Stimulated activated CD4-positive, alpha-beta T cell treated with anti-CD3 and anti-CD28 coated beads, Interleukin-2, amount 100 ng/mL, for 48 hours (primary cell): ENCODE data around the gene EGR1.

ENCODE experiments used
- DNase-seq, 2 donors: peaks; one replicate each; pipeline ENCODE4 v3.0.0-alpha.2; 2020

The EGR1 gene

DNA sequence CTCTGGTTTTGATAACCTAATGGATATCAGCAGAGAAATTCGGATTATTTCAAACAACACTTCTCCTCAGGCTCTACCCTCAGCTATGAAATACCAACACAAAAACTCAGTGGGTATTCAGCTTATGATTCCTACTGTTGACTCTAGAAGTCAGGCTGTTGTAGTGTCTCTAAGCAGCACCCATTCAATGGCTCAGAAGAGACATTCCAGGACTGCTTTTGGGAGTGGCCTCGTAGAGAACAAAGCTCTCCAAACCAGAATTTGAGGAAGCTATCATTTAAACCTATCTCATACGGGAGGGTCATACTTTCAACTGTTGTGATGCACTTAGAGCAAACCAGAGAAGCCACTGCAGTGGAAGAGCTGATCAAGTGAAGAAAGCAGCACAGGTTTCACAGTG is 43.7 kb downstream of the EGR1 start:
- no peak for DNase-seq

DNA sequence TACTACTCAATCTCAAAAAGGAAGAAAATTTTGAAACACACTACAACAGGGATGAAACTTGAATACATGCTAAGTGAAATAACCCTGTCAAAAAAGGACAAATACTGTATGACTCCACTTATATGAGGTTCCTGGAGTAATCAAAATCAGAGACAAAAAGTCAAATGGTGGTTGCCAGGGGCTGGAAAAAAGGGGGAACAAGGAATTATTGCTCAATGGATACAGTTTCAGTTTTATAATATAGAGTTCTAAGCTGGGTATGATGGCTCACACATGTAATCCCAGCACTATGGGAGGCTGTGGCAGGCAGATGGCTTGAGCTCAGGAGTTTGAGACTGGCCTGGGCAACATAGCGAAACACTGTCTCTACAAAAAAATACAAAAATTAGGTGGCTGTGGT is 48.7 kb downstream of the EGR1 start:
- DNase-seq = no peak

DNA sequence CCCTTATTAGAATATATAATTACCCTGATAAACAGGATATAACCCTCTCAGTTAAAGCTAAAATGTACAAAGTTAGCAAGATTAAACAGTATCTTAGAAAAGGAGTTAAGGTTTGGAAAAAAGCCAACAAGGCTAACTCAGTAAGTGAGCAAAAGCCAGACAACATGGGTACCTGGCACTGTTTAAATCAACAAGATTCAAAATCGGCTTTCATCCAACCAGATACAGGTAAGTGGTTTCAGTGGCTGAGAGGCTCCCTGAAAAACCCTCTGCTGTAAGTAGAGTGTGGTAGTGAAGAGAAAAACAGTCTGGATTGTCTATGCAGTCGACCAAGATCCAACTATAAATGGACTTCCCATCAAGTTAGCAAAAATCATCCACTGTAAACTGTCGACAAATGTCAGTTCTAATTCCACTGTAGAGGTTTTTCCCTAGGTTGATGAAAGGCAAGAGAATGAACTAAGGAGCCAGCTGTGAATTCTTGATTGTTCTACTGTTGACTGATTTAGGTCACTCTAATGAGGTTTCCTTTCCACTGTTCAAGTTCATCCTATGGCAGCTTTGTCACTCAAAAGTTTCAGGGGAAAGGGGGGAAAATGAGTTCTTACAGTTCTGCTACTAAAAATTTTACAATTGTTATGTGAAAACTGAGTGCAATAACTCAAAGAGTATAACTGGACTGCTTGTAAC is 50.4 kb downstream of the EGR1 start:
- no peak for DNase-seq

DNA sequence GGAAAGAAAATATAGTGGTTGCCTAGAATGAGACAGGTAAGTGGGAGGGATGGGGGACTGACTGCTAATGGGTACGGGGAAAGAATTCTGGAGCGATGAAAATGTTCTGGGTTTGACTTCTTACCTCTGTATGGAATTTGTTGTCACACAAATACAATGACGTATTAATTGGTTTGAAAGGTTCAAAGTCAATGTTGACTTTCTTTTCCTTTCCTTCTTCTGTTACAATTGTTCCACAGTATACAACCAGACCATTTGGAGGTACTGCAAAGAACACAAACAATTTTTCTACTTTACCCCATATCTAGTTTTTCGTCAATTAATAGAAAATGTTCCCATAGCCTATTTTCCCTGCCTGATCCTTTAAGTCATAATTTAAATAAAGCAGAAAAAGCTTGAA is 52.2 kb downstream of the EGR1 start:
- no peak for DNase-seq
